Activated CD8-positive, alpha-beta memory T cell treated with anti-CD3 and anti-CD28 coated beads, Interleukin-2, amount 10 ng/mL, durations not matched to agents 7 days and 5 days (primary cell): ENCODE data around the gene SPAG17. TPM values are rescaled to one million over a fixed set of nuclear protein-coding genes. Genes with fewer than 3 reads are reported as not detected.

ENCODE experiments used
- ATAC-seq: fragments of 150-1000 bp; cut with Tn5 transposase; one replicate; pipeline ENCODE4 v1.10.0; 2021; ENCODE audit warnings: moderate library complexity
- CTCF ChIA-PET: fragments of 350-600 bp; sonication (Branson Sonifier 250); formaldehyde crosslinking; loops from one replicate; lab custom pipeline; 2021; ENCODE audit warnings: antibody characterized with exemption; lab: Charles Lee
- DNase-seq: peaks from one replicate; pipeline ENCODE4 v3.0.0-alpha.2; 2020
- H3K27ac Mint-ChIP-seq: one replicate; pipeline ENCODE4 v1.8.0; 2021; ENCODE audit warnings: mild to moderate bottlenecking, mixed read lengths
- H3K27me3 Mint-ChIP-seq: one replicate; pipeline ENCODE4 v1.8.0; 2021; ENCODE audit warnings: mixed read lengths
- H3K36me3 Mint-ChIP-seq: one replicate; pipeline ENCODE4 v1.8.0; 2021; ENCODE audit warnings: mild to moderate bottlenecking, mixed read lengths
- H3K4me1 Mint-ChIP-seq: one replicate; pipeline ENCODE4 v1.8.0; 2021; ENCODE audit warnings: mixed read lengths
- H3K4me3 Mint-ChIP-seq: one replicate; pipeline ENCODE4 v1.8.0; 2021; ENCODE audit warnings: mild to moderate bottlenecking, moderate library complexity, mixed read lengths
- H3K9me3 Mint-ChIP-seq: one replicate; pipeline ENCODE4 v1.8.0; 2022; ENCODE audit warnings: low read depth, mixed read lengths
- total RNA-seq, 2 experiments: library from RNA; stranded (reverse); gene quantifications; one replicate each; pipeline ENCODE4 v1.2.3, GENCODE V29; 2021

SPAG17 gene
- total RNA-seq, 2 experiments from 2014 or later, result not detected

DNA sequence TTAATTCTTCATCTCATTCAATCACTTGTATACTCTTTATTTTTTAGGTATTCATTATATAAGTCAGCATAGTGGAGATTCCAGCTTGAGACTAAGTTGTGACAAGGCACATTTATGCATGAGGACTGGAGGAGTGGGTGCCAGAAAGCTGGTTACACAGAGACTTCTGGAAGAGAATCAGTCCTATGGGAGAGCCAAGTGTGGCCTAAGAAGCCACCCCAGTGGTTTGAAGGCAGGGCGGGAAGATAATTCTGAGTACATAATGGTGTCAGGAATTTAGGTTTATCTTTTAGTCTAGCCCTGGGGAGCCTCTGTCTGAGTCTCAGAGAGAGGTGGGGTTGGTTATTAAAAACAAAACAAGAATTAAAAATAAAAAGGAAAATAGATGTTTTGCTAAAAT is 83.0 kb downstream of the SPAG17 start:
- H3K36me3 Mint-ChIP-seq, result no peaks in the 10 kb centered on the region
- ATAC-seq, result no peak

DNA sequence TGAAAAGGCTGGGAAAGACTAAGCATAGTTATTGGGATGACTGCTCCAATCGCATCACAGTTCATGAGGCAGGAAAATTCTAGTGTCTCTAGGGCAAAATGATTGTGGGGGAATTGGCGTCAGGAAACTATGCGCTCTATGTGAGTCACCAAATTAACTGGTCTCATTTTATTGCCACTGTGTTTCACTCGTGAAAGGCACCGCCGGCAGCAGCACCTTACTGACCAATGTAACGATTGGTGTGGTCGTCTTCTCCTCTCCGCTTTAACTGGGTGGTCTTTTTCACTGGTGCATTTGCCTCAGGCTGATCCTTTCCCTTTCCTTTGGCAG is 83.5 kb downstream of the SPAG17 start:
- Mint-ChIP-seq H3K9me3 (no peaks in the 10 kb centered on the region), H3K36me3 (no peaks in the 10 kb centered on the region), H3K4me3 (no peak overlapping the region), H3K27me3 (no peaks in the 10 kb centered on the region), H3K27ac (no peak overlapping the region), H3K4me1 (no peaks in the 10 kb centered on the region)
- DNase-seq (no peak), ATAC-seq (no peak)
- CTCF ChIA-PET, result no interaction called here

More for the DNA sequence above, 83.0 kb downstream of the SPAG17 start:
- no peak overlapping the region for H3K27ac Mint-ChIP-seq
- no peak overlapping the region for H3K4me3 Mint-ChIP-seq
- H3K9me3 Mint-ChIP-seq, result no peaks in the 10 kb centered on the region
- no peaks in the 10 kb centered on the region for H3K4me1 Mint-ChIP-seq
- CTCF ChIA-PET, result no interaction called here
- H3K27me3 Mint-ChIP-seq, result no peaks in the 10 kb centered on the region
- DNase-seq, result no peak

DNA sequence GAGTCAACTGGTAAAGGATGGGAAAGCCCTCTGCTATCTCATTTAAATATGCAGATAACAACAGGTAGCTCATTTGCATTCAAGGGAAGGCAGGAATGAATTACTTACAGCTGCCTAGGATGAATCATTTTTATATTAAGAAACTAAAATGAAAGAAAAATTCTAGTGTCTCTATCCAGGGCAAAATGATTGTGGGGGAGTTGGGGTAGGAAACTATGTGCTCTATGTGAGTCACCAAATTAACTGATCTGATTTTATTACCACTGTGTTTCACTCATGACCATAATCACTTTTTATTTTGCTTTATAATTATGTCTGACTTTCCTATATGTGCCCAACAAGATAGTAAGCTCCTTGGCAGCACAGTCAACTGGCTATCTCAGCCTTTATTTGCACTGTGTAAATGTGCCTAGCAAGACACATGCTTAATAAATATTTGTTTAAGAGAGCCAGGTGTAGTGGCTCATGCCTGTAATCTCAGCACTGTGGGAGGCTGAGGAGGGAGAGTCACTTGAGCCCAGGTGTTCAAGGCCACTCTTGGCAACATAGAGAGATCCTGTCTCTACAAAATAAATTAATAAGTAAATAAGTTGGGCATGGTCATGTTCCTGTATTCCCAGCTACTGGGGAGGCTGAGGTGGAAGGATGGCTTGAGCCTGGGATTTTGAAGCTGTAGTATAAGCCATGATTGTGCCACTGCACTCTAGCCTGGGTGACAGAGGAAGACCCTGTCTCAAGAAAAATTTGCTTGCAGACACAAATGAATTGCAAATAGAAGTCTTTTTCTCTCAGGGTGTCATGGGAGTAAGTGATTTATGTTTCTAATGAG is 84.1 kb downstream of the SPAG17 start:
- Mint-ChIP-seq H3K4me3 (no peak overlapping the region), H3K36me3 (no peaks in the 10 kb centered on the region), H3K27ac (no peak overlapping the region), H3K9me3 (no peaks in the 10 kb centered on the region), H3K4me1 (no peaks in the 10 kb centered on the region), H3K27me3 (no peaks in the 10 kb centered on the region)
- ATAC-seq, result no peak
- no peak for DNase-seq
- CTCF ChIA-PET, result no interaction called here

DNA sequence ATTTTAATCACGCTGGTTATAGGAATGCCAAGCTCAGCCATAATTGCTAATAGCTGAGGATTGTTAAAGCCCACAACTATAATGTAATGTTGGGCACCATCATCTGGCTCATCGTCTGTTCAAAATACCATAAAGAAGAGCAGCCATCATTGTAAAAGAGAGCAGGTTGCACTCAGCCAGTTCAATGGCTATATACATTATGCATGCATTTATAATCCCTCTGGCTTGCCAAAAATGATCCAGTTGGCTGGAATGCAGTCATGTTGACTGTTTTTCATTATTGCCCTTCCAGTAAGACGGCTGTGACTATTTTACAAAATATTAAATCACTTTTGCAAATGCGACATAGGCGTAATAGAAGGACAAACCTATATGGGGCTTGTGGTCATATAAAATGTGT is 85.3 kb downstream of the SPAG17 start:
- no peaks in the 10 kb centered on the region for H3K27me3 Mint-ChIP-seq
- CTCF ChIA-PET, result no interaction called here
- no peak overlapping the region for H3K4me3 Mint-ChIP-seq
- H3K36me3 Mint-ChIP-seq, result no peaks in the 10 kb centered on the region
- no peak for DNase-seq
- no peaks in the 10 kb centered on the region for H3K9me3 Mint-ChIP-seq
- no peak for ATAC-seq
- H3K4me1 Mint-ChIP-seq, result no peaks in the 10 kb centered on the region
- H3K27ac Mint-ChIP-seq, result no peak overlapping the region

DNA sequence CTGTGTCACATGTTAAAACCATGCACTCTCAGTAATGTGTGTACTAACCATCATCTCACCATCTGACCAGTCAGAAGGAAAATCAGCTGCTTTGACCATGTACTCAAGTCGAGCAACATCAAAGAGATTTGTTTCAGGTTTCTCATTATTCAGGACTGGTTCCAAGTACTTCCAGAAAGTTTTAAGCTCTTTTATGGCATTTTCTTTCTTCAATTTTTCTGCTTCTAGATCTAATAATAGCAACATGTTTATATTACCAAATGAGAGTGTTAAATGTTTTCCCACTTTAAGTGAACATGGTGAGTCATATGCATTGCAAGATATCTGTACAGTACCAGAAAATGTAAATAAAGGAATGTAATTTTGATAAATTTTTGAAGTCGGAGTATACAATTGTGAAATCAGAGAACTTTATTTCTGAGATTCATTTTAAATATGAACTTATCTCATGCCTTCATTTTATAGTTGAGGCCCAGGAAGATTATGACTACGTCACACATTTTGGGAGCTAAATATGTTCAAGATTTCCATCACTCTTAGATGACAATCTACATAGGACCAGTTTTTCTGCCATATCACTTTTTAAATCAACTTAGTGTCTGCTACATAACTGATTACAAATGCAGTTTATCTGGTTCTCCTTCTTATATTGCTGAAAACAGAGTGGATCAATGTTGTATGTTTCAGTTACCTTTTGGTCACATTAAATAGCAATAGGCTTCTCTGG is 87.2 kb downstream of the SPAG17 start:
- H3K27ac Mint-ChIP-seq, result no peak overlapping the region
- H3K4me3 Mint-ChIP-seq, result no peak overlapping the region
- CTCF ChIA-PET, result no interaction called here
- H3K36me3 Mint-ChIP-seq, result no peaks in the 10 kb centered on the region
- no peaks in the 10 kb centered on the region for H3K9me3 Mint-ChIP-seq
- no peaks in the 10 kb centered on the region for H3K27me3 Mint-ChIP-seq
- H3K4me1 Mint-ChIP-seq, result no peaks in the 10 kb centered on the region
- DNase-seq, result no peak
- no peak for ATAC-seq

DNA sequence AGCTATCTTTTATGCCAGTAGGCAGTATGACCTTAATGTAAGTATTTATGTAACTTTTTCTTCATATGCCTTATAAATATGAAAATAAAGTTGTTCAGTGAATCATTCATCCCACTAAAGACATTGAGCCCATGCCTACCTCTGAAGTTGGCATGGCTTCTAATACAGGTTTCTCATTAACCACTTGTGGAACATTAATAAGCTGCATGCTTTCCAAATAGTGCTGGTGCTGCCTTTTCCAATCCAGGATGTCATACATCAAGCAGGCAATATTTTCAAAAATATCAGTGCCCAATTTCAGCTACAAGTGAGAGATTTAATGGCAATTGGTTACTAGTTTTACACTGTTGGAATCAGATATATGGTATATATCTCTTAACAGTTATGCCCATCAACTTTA is 92.0 kb downstream of the SPAG17 start:
- Mint-ChIP-seq H3K4me1 (no peaks in the 10 kb centered on the region), H3K27me3 (no peaks in the 10 kb centered on the region), H3K4me3 (no peak overlapping the region), H3K36me3 (no peaks in the 10 kb centered on the region), H3K27ac (no peak overlapping the region), H3K9me3 (no peaks in the 10 kb centered on the region)
- ATAC-seq, result no peak
- DNase-seq, result no peak
- CTCF ChIA-PET, result no interaction called here

DNA sequence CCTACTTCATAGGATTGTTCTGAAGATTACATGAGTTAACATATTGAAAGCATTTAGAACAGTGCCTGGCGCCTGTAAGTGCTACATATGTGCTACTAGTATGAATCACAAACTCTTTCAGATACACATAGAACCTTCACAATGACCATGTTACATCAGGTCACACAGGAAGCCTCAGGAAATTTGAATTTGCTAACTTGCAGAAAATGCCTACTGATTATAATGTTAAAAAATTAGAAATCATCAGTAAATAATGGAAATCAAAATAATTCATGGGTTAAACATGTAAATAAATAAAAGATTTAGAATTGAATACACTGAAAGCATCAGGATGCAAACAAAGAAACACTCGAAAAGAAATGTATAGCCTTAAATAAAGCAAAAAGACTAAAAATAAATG is 94.9 kb downstream of the SPAG17 start:
- DNase-seq (no peak), ATAC-seq (no peak)
- CTCF ChIA-PET, result no interaction called here
- H3K27ac Mint-ChIP-seq, result no peak overlapping the region
- H3K36me3 Mint-ChIP-seq, result no peaks in the 10 kb centered on the region
- H3K9me3 Mint-ChIP-seq, result no peaks in the 10 kb centered on the region
- H3K4me1 Mint-ChIP-seq, result no peaks in the 10 kb centered on the region
- H3K4me3 Mint-ChIP-seq, result no peak overlapping the region
- no peaks in the 10 kb centered on the region for H3K27me3 Mint-ChIP-seq

DNA sequence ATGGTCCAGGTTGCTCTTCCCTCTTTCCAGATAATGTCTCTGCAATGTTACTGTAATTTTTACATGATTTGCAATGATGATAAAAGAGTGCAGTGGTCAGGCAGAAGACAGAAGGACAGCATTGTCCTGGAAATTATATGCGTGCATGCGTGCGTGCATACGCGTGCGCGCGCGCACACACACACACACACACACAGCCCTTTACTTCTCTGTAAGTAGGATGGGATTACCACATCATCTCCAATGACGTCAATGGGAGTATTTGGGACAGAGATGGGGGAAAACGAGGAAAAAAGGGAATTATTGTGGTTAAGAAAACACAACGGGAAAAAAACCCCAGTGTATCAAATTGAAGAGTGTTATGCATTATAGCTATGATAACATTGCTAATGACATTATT is 99.7 kb downstream of the SPAG17 start:
- H3K36me3 Mint-ChIP-seq, result no peaks in the 10 kb centered on the region
- no peaks in the 10 kb centered on the region for H3K9me3 Mint-ChIP-seq
- no peaks in the 10 kb centered on the region for H3K27me3 Mint-ChIP-seq
- no peak for ATAC-seq
- no peak overlapping the region for H3K4me3 Mint-ChIP-seq
- H3K27ac Mint-ChIP-seq, result no peak overlapping the region
- no peak for DNase-seq
- CTCF ChIA-PET, result no interaction called here
- peaks cover 7% of the 10 kb centered on the region for H3K4me1 Mint-ChIP-seq

DNA sequence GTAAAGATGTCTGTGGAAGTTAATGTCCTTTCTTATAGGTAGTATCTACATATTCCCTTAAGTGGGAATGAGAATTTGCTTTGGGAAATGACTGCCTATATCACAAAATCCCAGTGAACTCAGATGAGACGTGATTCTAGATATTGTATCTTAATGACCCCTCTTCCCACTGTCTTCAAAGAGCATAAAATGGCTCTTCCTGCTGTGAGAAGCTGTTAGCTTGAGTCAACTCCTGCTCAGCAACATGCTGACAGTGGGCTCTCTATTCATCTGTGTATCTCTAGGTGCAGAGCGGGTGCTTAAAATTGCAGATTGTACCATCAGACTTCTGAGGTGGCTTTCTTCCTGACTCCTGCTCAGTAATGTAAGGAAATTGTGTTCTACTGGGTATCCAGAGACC is 100.6 kb downstream of the SPAG17 start:
- Mint-ChIP-seq H3K9me3 (no peaks in the 10 kb centered on the region), H3K36me3 (no peaks in the 10 kb centered on the region), H3K27me3 (no peaks in the 10 kb centered on the region), H3K4me1 (peaks cover 7% of the 10 kb centered on the region), H3K27ac (no peak overlapping the region), H3K4me3 (no peak overlapping the region)
- CTCF ChIA-PET, result no interaction called here
- no peak for DNase-seq
- no peak for ATAC-seq

DNA sequence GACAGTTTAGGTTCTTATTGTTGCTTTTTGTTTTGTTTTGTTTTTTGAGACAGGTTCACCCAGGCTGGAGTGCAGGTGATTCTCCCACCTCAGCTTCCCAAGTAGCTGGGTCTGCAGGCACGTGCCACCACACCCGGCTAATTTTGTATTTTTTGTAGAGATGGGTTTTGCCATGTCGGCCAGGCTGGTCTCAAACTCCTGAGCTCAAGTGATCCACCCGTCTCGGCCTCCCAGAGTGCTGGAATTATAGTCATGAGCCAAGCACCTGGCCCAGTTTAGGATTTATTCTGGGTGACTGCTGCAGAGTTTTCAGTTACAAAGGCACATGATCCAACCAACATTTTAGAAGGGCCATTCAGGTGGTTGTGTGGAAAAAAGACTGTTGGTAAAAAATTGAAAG is 102.0 kb downstream of the SPAG17 start:
- Mint-ChIP-seq H3K4me1 (peaks cover 7% of the 10 kb centered on the region), H3K36me3 (no peaks in the 10 kb centered on the region), H3K27ac (no peak overlapping the region), H3K9me3 (no peaks in the 10 kb centered on the region), H3K4me3 (no peak overlapping the region), H3K27me3 (no peaks in the 10 kb centered on the region)
- ATAC-seq (no peak), DNase-seq (no peak)
- CTCF ChIA-PET, result no interaction called here

DNA sequence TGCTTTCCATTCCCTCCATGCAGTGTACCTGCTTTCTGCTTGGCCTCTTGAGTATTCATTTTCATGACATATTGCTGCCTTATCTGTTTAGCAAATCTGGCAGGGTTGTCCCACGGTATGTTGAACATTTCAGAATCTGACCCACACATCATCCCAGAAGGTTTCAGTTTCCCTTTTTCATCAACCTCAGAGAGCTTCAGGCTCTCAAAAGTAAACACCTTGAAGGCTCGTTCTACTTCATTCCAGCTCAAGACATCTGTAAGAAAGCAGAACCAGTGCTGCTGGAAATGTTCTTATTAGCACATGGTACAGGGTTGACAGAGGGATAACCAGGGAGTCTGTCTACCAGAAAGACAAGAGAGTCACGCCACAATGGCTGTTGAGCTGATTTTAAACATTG is 103.6 kb downstream of the SPAG17 start:
- H3K9me3 Mint-ChIP-seq, result no peaks in the 10 kb centered on the region
- no peaks in the 10 kb centered on the region for H3K36me3 Mint-ChIP-seq
- ATAC-seq (no peak), DNase-seq (no peak)
- peak overlapping the region; percentile 4 for H3K4me3 Mint-ChIP-seq
- no peaks in the 10 kb centered on the region for H3K27me3 Mint-ChIP-seq
- peaks cover 7% of the 10 kb centered on the region for H3K4me1 Mint-ChIP-seq
- H3K27ac Mint-ChIP-seq, result no peak overlapping the region
- CTCF ChIA-PET, result no interaction called here

DNA sequence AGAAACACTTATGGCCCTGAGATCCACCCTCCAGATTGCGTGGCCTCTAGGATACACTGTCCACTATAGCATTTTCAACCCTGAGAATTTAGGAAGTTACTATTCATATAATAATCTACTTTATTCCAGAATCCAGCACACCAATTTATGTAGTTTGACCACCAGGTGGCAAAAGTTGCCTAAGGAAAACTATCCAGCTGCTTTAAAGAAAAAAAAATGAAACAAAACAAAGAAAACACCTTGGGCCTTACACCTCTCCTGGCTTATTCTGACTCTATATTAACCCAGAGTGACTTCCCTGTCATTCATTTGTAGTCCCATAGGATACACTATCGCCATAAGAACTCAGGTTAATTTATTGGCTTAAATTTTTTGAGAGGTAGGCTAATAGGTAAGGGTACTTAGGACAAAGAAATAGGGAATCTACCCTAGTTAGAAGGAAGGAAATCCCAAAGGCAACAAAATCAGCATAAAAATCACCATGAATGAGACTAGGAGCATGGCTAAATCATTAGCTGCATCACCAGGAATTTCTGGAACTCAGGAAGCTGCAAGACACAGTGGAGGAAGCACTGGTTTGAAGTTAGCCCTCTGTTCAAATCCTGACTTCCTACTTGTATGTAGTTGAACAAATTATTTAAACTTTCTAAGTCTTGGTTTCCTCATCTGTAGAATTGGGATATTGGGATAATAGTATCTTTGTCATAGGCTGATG is 107.5 kb downstream of the SPAG17 start:
- no peak overlapping the region for H3K27ac Mint-ChIP-seq
- no peak overlapping the region for H3K4me3 Mint-ChIP-seq
- H3K36me3 Mint-ChIP-seq, result no peaks in the 10 kb centered on the region
- H3K27me3 Mint-ChIP-seq, result no peaks in the 10 kb centered on the region
- DNase-seq (no peak), ATAC-seq (no peak)
- peaks cover 7% of the 10 kb centered on the region for H3K4me1 Mint-ChIP-seq
- CTCF ChIA-PET, result no interaction called here
- no peaks in the 10 kb centered on the region for H3K9me3 Mint-ChIP-seq

DNA sequence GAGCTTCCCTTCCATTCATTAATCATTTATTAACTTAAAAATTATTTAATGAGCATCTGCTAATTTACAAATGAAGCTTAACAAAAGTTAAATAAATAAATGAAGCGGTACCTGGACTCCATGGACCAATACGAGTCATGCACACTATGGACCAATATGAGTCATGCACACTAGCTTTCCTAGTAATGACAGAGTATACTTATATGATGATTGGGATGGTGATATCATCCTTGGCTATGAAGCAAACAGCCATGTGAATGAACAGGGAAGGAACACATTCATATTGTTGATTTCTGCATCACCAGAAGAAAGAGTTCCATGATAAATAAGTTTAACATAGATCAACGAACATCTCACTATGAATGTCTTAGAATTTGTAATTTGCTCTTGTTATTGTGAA is 109.9 kb downstream of the SPAG17 start:
- DNase-seq, result no peak
- no peaks in the 10 kb centered on the region for H3K9me3 Mint-ChIP-seq

More for the DNA sequence above, 109.9 kb downstream of the SPAG17 start:
- Mint-ChIP-seq H3K36me3 (no peaks in the 10 kb centered on the region), H3K27me3 (no peaks in the 10 kb centered on the region), H3K4me1 (no peaks in the 10 kb centered on the region), H3K27ac (no peak overlapping the region), H3K4me3 (no peak overlapping the region)
- no peak for ATAC-seq
- CTCF ChIA-PET, result no interaction called here
